GM23248 (cell line): ENCODE measurements around the gene PGD. TPM values are rescaled to one million over a fixed set of nuclear protein-coding genes. Genes with fewer than 3 reads are reported as not detected.

ENCODE experiments used
- DNase-seq: peaks from one replicate; pipeline ENCODE4 v3.0.0-alpha.2; 2015
- H2AFZ ChIP-seq: fragments of 200-600 bp; sonication (generic); 2 replicates; pipeline ENCODE4 v1.6.1; 2016; ENCODE audit warnings: antibody characterized with exemption
- H3F3A ChIP-seq: fragments of 200-600 bp; sonication (generic); 2 replicates; pipeline ENCODE4 v1.6.1; 2016; ENCODE audit warnings: mild to moderate bottlenecking, antibody characterized with exemption, mixed run types; ENCODE audit not compliant: insufficient read depth
- H3K27ac ChIP-seq: fragments of 200-600 bp; sonication (generic); 2 replicates; pipeline ENCODE4 v1.5.1; 2016; ENCODE audit warnings: mild to moderate bottlenecking
- H3K27me3 ChIP-seq: fragments of 200-600 bp; sonication (generic); replicated peaks from 2 replicates; pipeline ENCODE4 v1.6.1; 2016; ENCODE audit warnings: mild to moderate bottlenecking; ENCODE audit not compliant: insufficient read depth
- H3K36me3 ChIP-seq: fragments of 200-600 bp; sonication (generic); 2 replicates; pipeline ENCODE4 v1.6.1; 2016; ENCODE audit warnings: low read depth, mild to moderate bottlenecking
- H3K4me1 ChIP-seq: fragments of 200-600 bp; sonication (generic); 2 replicates; pipeline ENCODE4 v1.6.1; 2016; ENCODE audit warnings: mild to moderate bottlenecking; ENCODE audit not compliant: insufficient read depth
- H3K4me2 ChIP-seq: fragments of 200-600 bp; sonication (generic); one replicate; pipeline ENCODE4 v1.6.1; 2016; ENCODE audit warnings: mild to moderate bottlenecking; ENCODE audit not compliant: unreplicated experiment
- H3K4me3 ChIP-seq: fragments of 200-600 bp; sonication (generic); 2 replicates; pipeline ENCODE4 v1.5.1; 2016; ENCODE audit warnings: mild to moderate bottlenecking
- H3K79me2 ChIP-seq: fragments of 200-600 bp; sonication (generic); 2 replicates; pipeline ENCODE4 v1.6.1; 2016; ENCODE audit warnings: mild to moderate bottlenecking; ENCODE audit not compliant: insufficient read depth
- H3K9ac ChIP-seq: fragments of 200-600 bp; sonication (generic); 2 replicates; pipeline ENCODE4 v1.6.1; 2016; ENCODE audit warnings: mild to moderate bottlenecking
- H3K9me2 ChIP-seq: fragments of 200-600 bp; sonication (generic); 2 replicates; pipeline ENCODE4 v1.6.1; 2016; ENCODE audit warnings: mixed run types, mild to moderate bottlenecking, moderate library complexity; ENCODE audit not compliant: insufficient read depth
- H3K9me3 ChIP-seq: fragments of 200-600 bp; sonication (generic); one replicate; pipeline ENCODE4 v1.6.1; 2017; ENCODE audit warnings: low read depth
- H4K20me1 ChIP-seq: fragments of 200-600 bp; sonication (generic); 2 replicates; pipeline ENCODE4 v1.6.0; 2016; ENCODE audit not compliant: insufficient read depth
- EZH2 ChIP-seq: fragments of 200-600 bp; sonication (generic); IDR thresholded peaks from 2 replicates; pipeline ENCODE4 v1.6.1; 2018; ENCODE audit warnings: antibody characterized with exemption, mild to moderate bottlenecking; ENCODE audit not compliant: insufficient read depth, poor library complexity, severe bottlenecking
- EZH2phosphoT487 ChIP-seq: fragments of 200-600 bp; sonication (generic); IDR thresholded peaks from 2 replicates; pipeline ENCODE4 v1.6.1; 2018; ENCODE audit warnings: antibody characterized with exemption, moderate library complexity, mild to moderate bottlenecking, low read depth; ENCODE audit not compliant: insufficient read depth
- WGBS, 2 experiments: methylation state at CpG; one replicate each; pipeline ENCODE4 v1.1.6; 2015 to 2017; ENCODE audit warnings: low lambda C conversion rate in 2 of 2, low coverage in 1 of 2; ENCODE audit errors: missing lambda C conversion rate in 2 of 2; 5-methylcytosine and 5-hydroxymethylcytosine counted together
- in situ Hi-C: fragments of 300-500 bp; cut with MboI; formaldehyde crosslinking; loops from 2 replicates; pipeline ENCODE4 v1.15.0; 2020
- polyA plus RNA-seq: library from polyadenylated mRNA; unstranded; fragments of >200 nt; fragmentation: Nextera tagmentation; extraction: Ambion mirVana; gene quantifications from 2 replicates; pipeline ENCODE4 v1.2.1, GENCODE V29; 2016
- total RNA-seq: library from RNA; depleted of rRNA; stranded (reverse); fragments of >200 nt; shearing (Covaris generic); gene quantifications from 2 replicates; pipeline ENCODE4 v1.2.3, GENCODE V29; 2014; rRNA removed

PGD gene
- total and polyA plus RNA-seq, 2 experiments from 2014 or later, result 51.7 to 61.4 TPM

GRCh38 chr1:10459184-10459583, 60.3 kb downstream of the PGD start:
- no peaks in the 10 kb centered on the region for H3K9me2 ChIP-seq
- TF ChIP-seq EZH2phosphoT487 (no peak), EZH2 (no peak)
- peak; percentile 91 for DNase-seq
- H3K79me2 ChIP-seq, result no peaks in the 10 kb centered on the region
- peaks cover 9% of the 10 kb centered on the region for H3F3A ChIP-seq
- H3K36me3 ChIP-seq, result no peaks in the 10 kb centered on the region; the same call in 1 of the 2 replicates
- no peak overlapping the region for H3K4me2 ChIP-seq
- peaks cover 12% of the 10 kb centered on the region; the same call in 1 of the 2 replicates for H3K4me1 ChIP-seq
- H3K27me3 ChIP-seq, result no peaks in the 10 kb centered on the region
- no peaks in the 10 kb centered on the region for H3K9me3 ChIP-seq
- in situ Hi-C loops, result no loop called here
- no peak overlapping the region for H3K9ac ChIP-seq
- H2AFZ ChIP-seq, result no peak overlapping the region
- no peaks in the 10 kb centered on the region for H4K20me1 ChIP-seq
- H3K27ac ChIP-seq, result 0 out of 2 replicates have a peak overlapping the region, but pooled peaks have one; percentile 4
- 44 to 51% methylated on average over 3 of the region's 3 CpGs for WGBS, 2 experiments
- H3K4me3 ChIP-seq, result no peak overlapping the region

GRCh38 chr1:10467078-10467477, 68.2 kb downstream of the PGD start:
- Histone ChIP-seq H3K27me3 (no peaks in the 10 kb centered on the region), H3F3A (no peaks in the 10 kb centered on the region), H3K79me2 (peaks cover 16% of the 10 kb centered on the region), H3K9me2 (no peaks in the 10 kb centered on the region), H3K4me3 (no peak overlapping the region), H3K4me1 (no peaks in the 10 kb centered on the region), H4K20me1 (no peaks in the 10 kb centered on the region), H3K9me3 (no peaks in the 10 kb centered on the region), H3K4me2 (no peak overlapping the region), H3K9ac (no peak overlapping the region), H2AFZ (no peak overlapping the region), H3K27ac (no peak overlapping the region), H3K36me3 (peaks cover 9% of the 10 kb centered on the region; the same call in 1 of the 2 replicates)
- 96 to 97% methylated on average over 2 of the region's 2 CpGs for WGBS, 2 experiments
- no peak for DNase-seq
- in situ Hi-C loops, result no loop called here
- TF ChIP-seq EZH2 (no peak), EZH2phosphoT487 (no peak)

GRCh38 chr1:10470043-10470442, 71.2 kb downstream of the PGD start:
- Histone ChIP-seq H3K27me3 (no peaks in the 10 kb centered on the region), H3K9me3 (no peaks in the 10 kb centered on the region), H4K20me1 (no peaks in the 10 kb centered on the region), H3K4me1 (0 out of 2 replicates have a peak, but pooled peaks cover 4% of the 10 kb centered on the region), H3K9ac (no peak overlapping the region), H3K4me3 (no peak overlapping the region), H3K79me2 (peaks cover 25% of the 10 kb centered on the region), H2AFZ (no peak overlapping the region), H3K9me2 (no peaks in the 10 kb centered on the region), H3F3A (no peaks in the 10 kb centered on the region), H3K36me3 (peaks cover 9% of the 10 kb centered on the region; the same call in 1 of the 2 replicates), H3K4me2 (no peak overlapping the region), H3K27ac (no peak overlapping the region)
- 96 to 97% methylated on average over 4 of the region's 4 CpGs for WGBS, 2 experiments
- TF ChIP-seq EZH2 (no peak), EZH2phosphoT487 (no peak)
- in situ Hi-C loops, result no loop called here
- DNase-seq, result no peak

Other genes starting within 250 kb of the PGD start
- gene KIF1B, start 188.5 kb upstream of the PGD start, total RNA-seq, result 24.8 and 25.8 TPM in 2 replicates
- 14.7 and 14.8 TPM in 2 replicates for gene KIF1B, start 188.5 kb upstream of the PGD start, polyA plus RNA-seq
- gene CENPS, start 31.4 kb downstream of the PGD start, total RNA-seq, result 12.6 and 25.4 TPM in 2 replicates
- 34.1 and 34.3 TPM in 2 replicates for gene CENPS, start 31.4 kb downstream of the PGD start, polyA plus RNA-seq
- 0.22 TPM in 1 of 2 replicates, not detected in the other for gene CORT, start 51.0 kb downstream of the PGD start, total RNA-seq
- gene CORT, start 51.0 kb downstream of the PGD start, polyA plus RNA-seq, result 0.33 TPM in 1 of 2 replicates, not detected in the other
- gene DFFA, start 73.5 kb downstream of the PGD start, total RNA-seq, result 27.9 and 35.0 TPM in 2 replicates
- gene DFFA, start 73.5 kb downstream of the PGD start, polyA plus RNA-seq, result 50.3 and 52.5 TPM in 2 replicates
- gene PEX14, start 75.9 kb downstream of the PGD start, total RNA-seq, result 13.9 and 16.9 TPM in 2 replicates
- 20.1 and 22.4 TPM in 2 replicates for gene PEX14, start 75.9 kb downstream of the PGD start, polyA plus RNA-seq